Duodenal mucosa (tissue), 2 donors: ENCODE results near the gene PRRX2.

Source experiments
- H3K27ac ChIP-seq: one replicate; pipeline ENCODE4 v1.7.0; 2013; ENCODE audit warnings: low read depth, low read length
- H3K27me3 ChIP-seq, 2 donors: one replicate each; pipeline ENCODE4 v1.7.0; 2013; ENCODE audit warnings: low read length in 2 of 2, control low read depth in 1 of 2; ENCODE audit not compliant: insufficient read depth in 2 of 2, control insufficient read depth in 1 of 2
- H3K36me3 ChIP-seq, 2 donors: one replicate each; pipeline ENCODE4 v1.7.0; 2013; ENCODE audit warnings: low read length in 2 of 2, control low read depth in 1 of 2; ENCODE audit not compliant: insufficient read depth in 2 of 2, control insufficient read depth in 1 of 2
- H3K4me1 ChIP-seq, 2 donors: one replicate each; pipeline ENCODE4 v1.7.0; 2013; ENCODE audit warnings: low read length in 2 of 2, control low read depth in 1 of 2; ENCODE audit not compliant: insufficient read depth in 2 of 2, control insufficient read depth in 1 of 2
- H3K4me3 ChIP-seq, 2 donors: one replicate each; pipeline ENCODE4 v1.7.0; 2013; ENCODE audit warnings: low read length in 2 of 2, low read depth in 1 of 2
- H3K9ac ChIP-seq, 2 donors: one replicate each; pipeline ENCODE4 v1.7.0; 2013; ENCODE audit warnings: low read length in 2 of 2, low read depth in 1 of 2
- H3K9me3 ChIP-seq, 2 donors: one replicate each; pipeline ENCODE4 v1.7.0; 2013; ENCODE audit warnings: low read length in 2 of 2, control low read depth in 1 of 2; ENCODE audit not compliant: control insufficient read depth in 1 of 2

PRRX2 gene

DNA sequence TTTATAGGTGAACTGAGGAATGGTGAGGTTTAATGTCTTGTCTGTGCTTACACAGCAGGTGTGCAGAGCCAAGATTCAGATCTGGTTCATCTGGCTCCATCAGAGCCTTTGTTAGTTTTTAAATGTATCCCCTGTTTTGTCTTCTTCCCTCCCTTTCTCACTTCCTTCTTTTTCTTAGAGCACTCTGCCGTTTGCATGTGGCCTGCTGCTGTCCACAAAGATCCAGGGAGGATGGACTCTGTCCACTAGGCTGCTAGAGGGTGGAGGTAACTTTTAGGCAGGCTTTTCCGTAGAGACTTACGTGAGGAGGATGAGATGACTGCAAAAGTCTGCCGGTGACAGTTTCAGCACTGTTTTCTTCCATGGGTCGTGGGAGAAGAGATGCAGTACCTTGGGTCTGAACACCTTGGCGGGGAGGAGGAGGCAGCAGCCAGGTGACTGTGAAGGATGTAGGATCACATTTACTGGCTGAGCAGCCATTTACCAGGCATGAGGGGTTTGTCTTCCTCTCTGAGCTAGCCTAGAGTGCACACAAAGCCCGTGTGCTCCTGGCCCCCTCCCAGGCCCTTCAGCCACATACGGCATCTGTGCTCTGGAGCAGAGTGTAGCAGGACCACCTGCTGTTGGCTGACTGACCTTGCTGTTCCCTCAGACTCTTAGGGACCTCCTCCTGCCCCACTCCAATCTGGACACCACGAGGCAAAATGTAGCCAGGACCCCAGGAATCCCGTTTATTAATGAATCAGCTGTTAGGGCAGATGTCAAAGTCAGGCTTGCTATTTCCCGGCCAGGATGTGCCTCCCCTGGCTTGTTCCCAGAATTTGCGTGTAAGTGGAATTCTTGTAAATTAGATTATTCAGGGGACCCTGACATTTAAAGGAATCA is 37.6 kb upstream of the PRRX2 start:
- no peaks in the 10 kb centered on the region for H3K27me3 ChIP-seq
- peaks cover 26 to 42% of the 10 kb centered on the region in 2 donors for H3K4me1 ChIP-seq
- H3K27ac ChIP-seq, result no peak overlapping the region
- no peaks in the 10 kb centered on the region for H3K9me3 ChIP-seq
- H3K36me3 ChIP-seq, result peaks cover 3 to 14% of the 10 kb centered on the region in 2 donors
- peak overlapping the region; percentile 85 for H3K9ac ChIP-seq
- H3K4me3 ChIP-seq, result peak overlapping the region; percentile 91 to 95

DNA sequence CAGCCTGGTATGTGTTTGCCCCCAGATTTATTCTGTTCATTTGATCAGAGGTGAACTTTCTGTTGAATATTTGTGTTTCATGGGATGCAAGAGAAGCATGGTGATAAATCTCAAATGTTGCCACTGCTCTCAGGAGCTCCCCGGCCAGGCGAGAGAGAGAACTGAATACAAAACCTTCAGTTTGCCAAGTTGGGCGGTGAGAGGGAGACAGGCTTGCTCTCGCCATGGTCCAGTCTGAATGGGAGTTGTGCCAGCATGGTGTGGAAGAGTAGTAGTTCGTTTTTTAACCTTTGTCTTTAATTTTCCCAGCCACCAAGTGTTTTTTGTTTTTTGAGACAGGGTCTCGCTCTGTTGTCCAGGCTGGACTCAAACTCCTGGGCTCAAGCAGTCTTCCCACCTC is 36.7 kb upstream of the PRRX2 start:
- H3K27ac ChIP-seq, result no peak overlapping the region

DNA sequence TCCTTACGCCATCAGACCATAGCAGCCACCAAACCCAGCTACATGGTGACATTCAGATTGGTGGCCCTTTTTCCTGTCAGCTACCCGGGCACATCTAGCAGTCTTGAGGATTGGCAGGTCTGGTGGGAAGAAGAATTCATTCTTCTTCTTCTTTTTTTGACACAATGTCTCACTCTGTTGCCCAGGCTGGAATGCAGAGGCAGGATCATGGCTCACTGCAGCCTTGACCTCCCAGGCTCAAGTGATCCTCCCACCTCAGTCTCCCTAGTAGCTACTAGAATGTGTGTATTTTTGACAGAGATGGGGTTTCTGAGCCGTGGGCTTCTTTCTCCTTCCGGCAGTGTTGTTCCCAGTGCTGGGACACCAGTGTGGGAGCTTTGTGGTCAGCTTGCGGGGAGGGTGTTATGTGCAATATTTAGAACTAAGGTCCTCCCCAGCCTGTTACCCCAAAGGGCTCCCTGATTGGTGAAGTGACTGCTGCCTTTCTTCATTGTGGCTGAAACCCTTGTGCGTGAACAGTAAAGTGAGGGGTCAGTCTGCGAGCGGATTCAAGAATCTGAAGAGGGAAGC is 36.1 kb upstream of the PRRX2 start:
- H3K9me3 ChIP-seq, result no peaks in the 10 kb centered on the region
- no peak overlapping the region for H3K27ac ChIP-seq
- H3K4me3 ChIP-seq, result no peak overlapping the region
- H3K36me3 ChIP-seq, result peaks cover 3 to 29% of the 10 kb centered on the region in 2 donors
- no peaks in the 10 kb centered on the region for H3K27me3 ChIP-seq
- H3K4me1 ChIP-seq, result peaks cover 26 to 42% of the 10 kb centered on the region in 2 donors
- H3K9ac ChIP-seq, result no peak overlapping the region

More for the DNA sequence above, 36.7 kb upstream of the PRRX2 start:
- no peaks in the 10 kb centered on the region for H3K9me3 ChIP-seq
- H3K27me3 ChIP-seq, result no peaks in the 10 kb centered on the region
- H3K4me1 ChIP-seq, result peaks cover 26 to 42% of the 10 kb centered on the region in 2 donors
- H3K9ac ChIP-seq, result no peak overlapping the region
- no peak overlapping the region for H3K4me3 ChIP-seq
- peaks cover 3 to 23% of the 10 kb centered on the region in 2 donors for H3K36me3 ChIP-seq

DNA sequence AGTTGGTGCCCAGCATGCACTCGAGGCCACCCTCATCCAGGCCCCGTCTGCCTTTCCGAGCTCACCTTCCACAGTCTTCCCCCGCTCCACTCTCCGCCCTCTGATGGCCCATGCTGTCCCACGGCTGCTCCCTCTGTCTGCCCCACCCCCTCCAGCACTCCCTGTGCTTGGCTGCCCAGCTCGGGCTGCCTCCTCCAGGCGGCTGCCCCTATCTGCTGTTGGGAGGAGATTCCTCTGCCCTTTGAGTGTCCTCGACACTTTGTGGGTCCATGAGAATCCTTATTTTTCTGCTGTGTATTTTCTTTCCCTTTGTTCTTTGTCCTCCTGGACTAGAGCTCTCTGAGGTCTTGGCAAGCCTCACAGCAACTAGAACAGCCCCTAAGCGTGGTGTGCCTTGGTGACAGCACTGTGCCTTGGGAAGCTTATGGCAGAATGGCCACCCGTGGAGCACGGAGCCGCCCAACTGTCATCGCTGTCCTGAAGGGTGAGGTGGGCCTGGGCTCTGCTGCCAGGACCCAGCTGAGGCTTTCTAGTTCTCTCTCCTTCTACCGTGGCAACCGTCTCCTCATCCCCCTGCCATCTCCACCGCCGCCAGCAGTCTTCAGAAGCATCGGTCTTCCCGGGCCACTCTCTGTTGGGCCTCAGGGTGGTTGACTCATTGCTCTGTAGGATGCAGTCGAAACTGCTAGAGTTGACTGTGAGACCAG is 34.3 kb upstream of the PRRX2 start:
- Histone ChIP-seq H3K9ac (no peak overlapping the region), H3K27me3 (no peaks in the 10 kb centered on the region), H3K36me3 (peaks cover 7 to 45% of the 10 kb centered on the region in 2 donors), H3K4me3 (no peak overlapping the region), H3K4me1 (peaks cover 26 to 42% of the 10 kb centered on the region in 2 donors), H3K9me3 (no peaks in the 10 kb centered on the region), H3K27ac (no peak overlapping the region)

DNA sequence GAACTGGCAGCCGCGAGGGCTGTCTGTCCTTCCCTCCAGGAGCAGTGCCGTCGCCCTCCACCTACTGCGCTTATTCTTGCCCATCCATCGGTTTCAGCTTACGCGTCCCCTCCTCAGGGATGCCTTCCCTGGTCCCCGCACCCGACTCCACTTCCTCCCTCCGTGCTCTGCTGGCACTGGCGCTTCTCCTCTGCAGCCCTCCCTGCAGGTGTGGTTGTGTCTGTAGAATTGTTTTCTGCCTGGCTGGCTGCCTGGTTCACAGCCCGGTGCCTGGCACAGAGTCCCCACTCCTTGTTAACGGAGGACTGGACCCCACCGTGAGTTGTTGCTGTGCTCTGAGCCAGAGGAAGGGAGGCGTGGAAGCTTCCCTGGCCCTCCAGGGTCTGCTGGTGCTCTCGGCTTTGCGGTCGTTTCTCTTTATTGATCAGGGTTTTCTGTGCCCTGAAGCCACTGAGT is 33.7 kb upstream of the PRRX2 start:
- peaks cover 26 to 41% of the 10 kb centered on the region in 2 donors for H3K4me1 ChIP-seq
- peaks cover 7 to 47% of the 10 kb centered on the region in 2 donors for H3K36me3 ChIP-seq
- no peaks in the 10 kb centered on the region for H3K9me3 ChIP-seq
- H3K27ac ChIP-seq, result no peak overlapping the region
- H3K9ac ChIP-seq, result no peak overlapping the region
- no peaks in the 10 kb centered on the region for H3K27me3 ChIP-seq
- no peak overlapping the region for H3K4me3 ChIP-seq

DNA sequence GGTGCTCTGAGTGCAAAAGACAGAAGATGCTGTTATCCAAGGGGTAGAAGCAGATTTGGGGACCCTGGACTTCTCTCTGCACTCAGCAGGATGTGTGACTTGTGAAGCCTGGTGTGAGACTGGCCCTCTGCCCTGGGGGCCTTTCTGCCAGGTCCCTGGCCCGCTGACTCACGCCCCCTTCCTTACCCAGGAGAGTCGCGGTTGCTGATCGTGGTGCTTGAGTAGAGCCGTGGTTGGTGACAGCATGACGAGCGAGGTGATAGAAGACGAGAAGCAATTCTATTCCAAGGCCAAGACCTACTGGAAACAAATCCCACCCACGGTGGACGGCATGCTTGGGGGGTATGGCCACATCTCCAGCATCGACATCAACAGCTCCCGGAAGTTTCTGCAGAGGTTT is 33.0 kb upstream of the PRRX2 start:
- no peak overlapping the region for H3K9ac ChIP-seq
- H3K4me1 ChIP-seq, result peaks cover 21 to 33% of the 10 kb centered on the region in 2 donors
- no peak overlapping the region for H3K27ac ChIP-seq
- H3K4me3 ChIP-seq, result no peak overlapping the region
- no peaks in the 10 kb centered on the region for H3K27me3 ChIP-seq
- peaks cover 14 to 54% of the 10 kb centered on the region in 2 donors for H3K36me3 ChIP-seq
- no peaks in the 10 kb centered on the region for H3K9me3 ChIP-seq

DNA sequence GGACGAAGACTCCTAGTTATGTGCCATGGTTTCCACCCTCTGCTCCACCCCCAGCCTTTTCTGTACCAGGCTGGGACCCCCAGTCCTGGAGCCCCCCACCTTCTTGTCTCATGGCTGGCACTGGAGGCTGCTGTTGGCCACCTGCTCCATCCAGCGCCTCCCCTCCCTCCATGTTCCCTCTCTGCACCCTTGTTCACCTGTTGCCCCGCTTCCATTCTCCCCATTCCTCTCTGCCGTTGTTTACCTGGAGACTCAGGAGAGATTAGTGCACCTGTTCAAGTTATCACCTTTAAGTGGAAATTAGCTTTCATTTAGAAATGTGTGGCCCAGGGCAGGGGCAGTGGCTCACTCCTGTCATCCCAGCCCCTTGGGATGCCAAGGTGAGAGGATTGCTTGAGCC is 32.2 kb upstream of the PRRX2 start:
- Histone ChIP-seq H3K36me3 (peaks cover 18 to 59% of the 10 kb centered on the region in 2 donors), H3K4me1 (peaks cover 14 to 26% of the 10 kb centered on the region in 2 donors), H3K9ac (no peak overlapping the region), H3K27me3 (no peaks in the 10 kb centered on the region), H3K27ac (no peak overlapping the region), H3K4me3 (no peak overlapping the region), H3K9me3 (no peaks in the 10 kb centered on the region)

DNA sequence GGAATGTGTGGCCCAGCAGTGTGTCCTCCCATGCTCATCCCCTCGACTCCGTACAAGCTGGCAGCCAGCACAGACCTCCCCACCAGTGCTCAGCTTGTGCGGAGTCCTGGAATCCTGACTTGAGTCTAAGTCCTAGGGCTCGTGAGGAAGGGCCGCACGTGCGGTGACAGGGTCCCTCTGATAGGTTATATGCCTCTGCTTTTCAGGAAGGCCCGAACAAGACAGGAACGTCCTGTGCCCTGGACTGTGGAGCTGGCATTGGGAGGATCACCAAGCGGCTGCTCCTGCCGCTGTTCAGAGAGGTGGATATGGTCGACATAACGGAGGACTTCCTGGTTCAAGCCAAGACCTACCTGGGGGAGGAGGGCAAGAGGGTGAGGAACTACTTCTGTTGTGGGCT is 31.6 kb upstream of the PRRX2 start:
- Histone ChIP-seq H3K4me1 (peaks cover 8 to 21% of the 10 kb centered on the region in 2 donors), H3K9ac (no peak overlapping the region), H3K9me3 (no peaks in the 10 kb centered on the region), H3K36me3 (peaks cover 20 to 66% of the 10 kb centered on the region in 2 donors), H3K27ac (no peak overlapping the region), H3K4me3 (no peak overlapping the region), H3K27me3 (no peaks in the 10 kb centered on the region)

DNA sequence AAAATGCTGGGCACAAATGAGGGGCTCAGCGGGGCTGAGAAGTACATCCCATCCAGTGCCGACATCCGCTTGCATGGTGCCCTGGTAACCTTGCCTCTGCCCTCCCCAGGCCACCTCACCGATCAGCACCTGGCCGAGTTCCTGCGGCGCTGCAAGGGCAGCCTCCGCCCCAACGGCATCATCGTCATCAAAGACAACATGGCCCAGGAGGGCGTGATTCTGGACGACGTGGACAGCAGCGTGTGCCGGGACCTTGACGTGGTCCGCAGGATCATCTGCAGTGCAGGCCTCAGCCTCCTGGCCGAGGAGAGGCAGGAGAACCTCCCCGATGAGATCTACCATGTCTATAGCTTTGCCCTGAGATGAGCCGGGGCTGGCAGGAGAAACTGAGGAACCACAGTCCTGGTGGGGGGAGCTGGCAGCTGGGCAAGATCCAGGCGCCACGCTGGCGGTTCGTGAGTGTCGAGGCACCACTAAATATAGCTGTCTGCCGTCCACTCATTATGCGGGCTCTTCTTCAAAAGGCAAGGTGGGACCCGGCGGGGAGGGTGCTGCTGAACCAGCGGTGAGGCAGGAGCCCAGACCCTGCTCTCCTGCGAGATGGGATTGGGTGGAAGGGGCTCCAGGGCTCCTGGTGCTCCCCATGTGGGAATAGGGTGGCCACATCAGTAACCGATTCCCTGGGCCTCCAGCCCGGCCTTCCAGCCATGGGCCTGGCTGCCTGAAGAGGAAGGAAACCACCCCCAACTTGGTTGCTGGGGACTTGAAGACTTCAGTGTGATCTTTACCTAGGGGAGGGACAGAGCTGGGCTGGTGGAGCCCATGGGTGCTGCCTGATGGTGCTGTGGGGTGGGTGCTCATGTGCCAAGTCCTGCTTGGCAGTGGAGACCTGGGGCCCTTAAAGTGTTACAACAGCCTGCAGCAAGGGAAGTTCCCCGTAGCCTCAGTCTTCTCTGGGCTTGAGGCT is 30.1 kb upstream of the PRRX2 start:
- Histone ChIP-seq H3K9me3 (no peaks in the 10 kb centered on the region), H3K36me3 (peaks cover 20 to 71% of the 10 kb centered on the region in 2 donors), H3K27ac (no peak overlapping the region), H3K27me3 (no peaks in the 10 kb centered on the region), H3K4me1 (peaks cover 5 to 14% of the 10 kb centered on the region in 2 donors), H3K4me3 (no peak overlapping the region), H3K9ac (no peak overlapping the region)
